Left ventricle myocardium inferior (tissue), 1 donor: Measurements from ENCODE around the gene TCF7L1. TPM values are rescaled to one million over a fixed set of nuclear protein-coding genes. Genes with fewer than 3 reads are reported as not detected.

Source experiments
- DNase-seq: peaks from one replicate; pipeline ENCODE4 v3.0.0-alpha.2; 2020
- H3K27ac ChIP-seq: fragments of 200-600 bp; replicated peaks from 2 replicates; pipeline ENCODE4 v1.8.0; 2021
- H3K27me3 ChIP-seq: fragments of 200-600 bp; 2 replicates; pipeline ENCODE4 v1.8.0; 2021; ENCODE audit warnings: low read depth
- H3K36me3 ChIP-seq: fragments of 200-600 bp; 2 replicates; pipeline ENCODE4 v1.8.0; 2021
- H3K4me1 ChIP-seq: fragments of 200-600 bp; 2 replicates; pipeline ENCODE4 v1.8.0; 2021
- H3K4me3 ChIP-seq: fragments of 200-600 bp; 2 replicates; pipeline ENCODE4 v1.8.0; 2021; ENCODE audit warnings: mild to moderate bottlenecking, moderate library complexity
- H3K9me3 ChIP-seq: fragments of 200-600 bp; replicated peaks from 2 replicates; pipeline ENCODE4 v1.8.0; 2021
- intact Hi-C: fragments of 100-400 bp; cut with micrococcal nuclease; formaldehyde crosslinking; loops from one replicate; pipeline ENCODE4 v1.11.0; 2022
- total RNA-seq: library from RNA; stranded (reverse); fragmentation: NEBNext Ultra II Directional; extraction: Animal tissue kit (Norgen Biotek cat#: 25700); gene quantifications from one replicate; pipeline ENCODE4 v1.2.1, GENCODE V29; 2021
- TF ChIP-seq, protein P1 (sequence below): fragments of 200-600 bp; IDR thresholded peaks from 2 replicates; pipeline ENCODE4 v1.8.0; 2021; ENCODE audit warnings: antibody characterized with exemption, mild to moderate bottlenecking, borderline replicate concordance
- donor health status: DM: no; HTN: yes; CAD: no; lungs with severe emphysema.

TCF7L1 gene
- total RNA-seq, 1 donor from 2014 or later, result 7.0 TPM

- TF ChIP-seq, protein P1, sequence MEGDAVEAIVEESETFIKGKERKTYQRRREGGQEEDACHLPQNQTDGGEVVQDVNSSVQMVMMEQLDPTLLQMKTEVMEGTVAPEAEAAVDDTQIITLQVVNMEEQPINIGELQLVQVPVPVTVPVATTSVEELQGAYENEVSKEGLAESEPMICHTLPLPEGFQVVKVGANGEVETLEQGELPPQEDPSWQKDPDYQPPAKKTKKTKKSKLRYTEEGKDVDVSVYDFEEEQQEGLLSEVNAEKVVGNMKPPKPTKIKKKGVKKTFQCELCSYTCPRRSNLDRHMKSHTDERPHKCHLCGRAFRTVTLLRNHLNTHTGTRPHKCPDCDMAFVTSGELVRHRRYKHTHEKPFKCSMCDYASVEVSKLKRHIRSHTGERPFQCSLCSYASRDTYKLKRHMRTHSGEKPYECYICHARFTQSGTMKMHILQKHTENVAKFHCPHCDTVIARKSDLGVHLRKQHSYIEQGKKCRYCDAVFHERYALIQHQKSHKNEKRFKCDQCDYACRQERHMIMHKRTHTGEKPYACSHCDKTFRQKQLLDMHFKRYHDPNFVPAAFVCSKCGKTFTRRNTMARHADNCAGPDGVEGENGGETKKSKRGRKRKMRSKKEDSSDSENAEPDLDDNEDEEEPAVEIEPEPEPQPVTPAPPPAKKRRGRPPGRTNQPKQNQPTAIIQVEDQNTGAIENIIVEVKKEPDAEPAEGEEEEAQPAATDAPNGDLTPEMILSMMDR, result no peak
- no peaks in the 10 kb centered on the region for H3K36me3 ChIP-seq
- peak overlapping the region; percentile 16 for H3K27ac ChIP-seq
- DNase-seq, result no peak
- no peak overlapping the region for H3K4me3 ChIP-seq
- H3K4me1 ChIP-seq, result peaks cover 94% of the 10 kb centered on the region
- H3K27me3 ChIP-seq, result no peaks in the 10 kb centered on the region
- no peaks in the 10 kb centered on the region for H3K9me3 ChIP-seq
- intact Hi-C loops, result no loop called here
Measured at GRCh38 chr2:85158559-85159273, 25.5 kb downstream of the TCF7L1 start.

DNA sequence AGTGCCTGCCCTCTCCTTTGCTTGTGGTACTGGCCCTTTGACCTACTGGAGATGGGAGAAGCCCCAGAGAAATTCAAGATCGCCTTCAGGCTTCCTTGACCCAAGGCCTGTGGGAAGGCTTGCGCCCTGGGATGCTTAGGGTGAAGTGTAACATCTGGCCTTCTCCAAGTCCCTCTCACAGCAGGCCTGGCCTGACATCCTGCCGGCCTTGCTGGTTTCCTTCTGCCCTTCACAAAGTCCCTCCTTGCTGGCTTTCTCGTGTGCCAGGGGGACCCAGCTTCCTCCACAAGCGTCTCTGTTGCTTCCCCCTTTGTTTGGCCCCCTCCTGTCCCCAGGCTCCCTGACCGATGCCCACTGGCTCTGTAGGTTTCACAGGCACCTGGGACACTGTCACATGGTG lies 26.4 kb downstream of the TCF7L1 start:
- TF ChIP-seq, protein P1, result no peak
- Histone ChIP-seq H3K9me3 (no peaks in the 10 kb centered on the region), H3K27ac (no peak overlapping the region), H3K27me3 (no peaks in the 10 kb centered on the region), H3K4me1 (peaks cover 94% of the 10 kb centered on the region), H3K4me3 (no peak overlapping the region), H3K36me3 (no peaks in the 10 kb centered on the region)
- intact Hi-C loops, result no loop called here
- DNase-seq, result no peak

DNA sequence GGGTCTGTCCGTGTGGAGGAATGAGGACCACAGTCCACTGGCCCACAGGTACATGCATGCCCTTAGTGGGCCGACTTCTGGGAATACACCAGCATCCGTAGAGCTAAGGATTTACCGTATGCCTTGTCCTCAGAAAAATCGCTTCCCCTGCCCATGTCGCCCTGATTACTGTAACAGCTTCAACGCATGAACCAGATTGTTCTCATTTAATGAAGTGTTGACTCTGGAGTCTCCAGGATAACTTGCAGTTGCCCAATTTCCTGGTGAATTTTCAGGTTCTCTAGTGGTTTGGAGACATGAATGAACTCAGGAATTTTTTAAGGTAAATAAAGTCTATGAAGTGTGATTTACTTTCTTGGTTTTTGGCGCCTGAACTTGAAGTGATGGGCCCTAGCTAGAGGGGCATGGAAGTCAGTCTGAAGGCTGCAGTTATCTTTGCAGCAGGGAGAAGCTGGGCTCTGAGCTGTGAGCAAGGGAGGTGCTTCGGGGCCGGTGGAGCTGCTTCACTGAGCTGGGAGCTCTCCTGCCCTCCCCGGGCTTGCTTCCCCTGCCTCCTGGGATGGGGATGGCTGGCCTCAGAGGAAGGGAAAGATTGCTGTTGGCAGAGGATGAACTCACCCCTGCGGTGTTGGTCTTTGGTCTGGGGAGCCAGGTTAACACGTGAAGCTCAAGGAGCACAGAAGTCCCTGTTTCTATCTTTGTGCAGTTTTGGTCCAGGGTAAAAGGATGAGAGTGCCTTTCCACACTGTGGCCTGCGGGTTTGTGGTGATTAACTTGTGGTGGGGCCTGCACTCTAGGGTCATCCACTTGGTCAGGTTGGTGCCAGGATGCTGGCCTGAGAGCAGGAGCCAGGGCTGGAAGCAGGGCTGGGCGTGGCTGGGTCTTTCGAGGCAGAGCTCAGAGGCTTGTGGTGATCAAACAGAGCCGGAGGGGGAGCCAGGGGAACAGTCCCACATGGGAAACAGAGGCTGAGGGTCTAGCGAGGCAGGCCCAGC lies 28.1 kb downstream of the TCF7L1 start:
- Histone ChIP-seq H3K36me3 (no peaks in the 10 kb centered on the region), H3K9me3 (no peaks in the 10 kb centered on the region), H3K27me3 (no peaks in the 10 kb centered on the region), H3K27ac (no peak overlapping the region), H3K4me3 (no peak overlapping the region), H3K4me1 (peaks cover 93% of the 10 kb centered on the region)
- DNase-seq, result no peak
- intact Hi-C loops, result no loop called here
- TF ChIP-seq, protein P1, result no peak

DNA sequence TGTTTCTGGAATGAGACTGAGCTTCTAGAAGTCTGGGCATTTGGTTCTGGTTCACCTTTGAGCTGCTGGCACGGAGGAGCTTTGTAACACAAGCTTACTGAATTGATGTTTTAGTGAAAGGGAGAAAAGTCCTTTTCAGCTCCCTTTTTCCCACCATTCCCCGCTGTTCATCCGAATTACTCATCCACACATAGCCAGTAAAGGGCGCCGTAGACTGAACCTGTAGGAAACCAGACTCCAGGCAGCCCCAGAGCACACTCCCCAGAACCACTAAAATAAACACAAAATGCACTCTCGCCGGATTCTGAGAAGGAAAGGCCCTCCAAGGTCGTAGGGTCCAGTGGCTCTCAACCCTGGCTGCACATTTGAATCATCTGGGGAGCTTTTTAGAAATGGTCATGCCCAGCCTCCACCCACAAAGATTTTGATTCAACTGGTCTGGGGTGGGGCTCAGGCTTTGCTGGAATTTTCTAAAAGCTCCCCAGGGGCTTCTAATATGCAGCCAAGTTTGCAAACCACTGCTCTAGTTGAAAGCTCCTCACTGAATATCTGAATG lies 29.6 kb downstream of the TCF7L1 start:
- H3K27ac ChIP-seq, result peak overlapping the region; percentile 45
- H3K27me3 ChIP-seq, result no peaks in the 10 kb centered on the region
- H3K9me3 ChIP-seq, result no peaks in the 10 kb centered on the region
- no peak for DNase-seq
- no peak overlapping the region for H3K4me3 ChIP-seq
- H3K36me3 ChIP-seq, result no peaks in the 10 kb centered on the region
- TF ChIP-seq, protein P1, result no peak
- intact Hi-C loops, result no loop called here
- peaks cover 78% of the 10 kb centered on the region for H3K4me1 ChIP-seq

GRCh38 chr2:85163675-85164074 lies 30.5 kb downstream of the TCF7L1 start:
- Histone ChIP-seq H3K36me3 (no peaks in the 10 kb centered on the region), H3K4me1 (peaks cover 69% of the 10 kb centered on the region), H3K9me3 (no peaks in the 10 kb centered on the region), H3K27ac (no peak overlapping the region), H3K27me3 (no peaks in the 10 kb centered on the region), H3K4me3 (no peak overlapping the region)
- intact Hi-C loops, result no loop called here
- no peak for DNase-seq
- TF ChIP-seq, protein P1, result no peak
